Measurements from ENCODE around the gene SGMS2.

The SGMS2 gene

DNA sequence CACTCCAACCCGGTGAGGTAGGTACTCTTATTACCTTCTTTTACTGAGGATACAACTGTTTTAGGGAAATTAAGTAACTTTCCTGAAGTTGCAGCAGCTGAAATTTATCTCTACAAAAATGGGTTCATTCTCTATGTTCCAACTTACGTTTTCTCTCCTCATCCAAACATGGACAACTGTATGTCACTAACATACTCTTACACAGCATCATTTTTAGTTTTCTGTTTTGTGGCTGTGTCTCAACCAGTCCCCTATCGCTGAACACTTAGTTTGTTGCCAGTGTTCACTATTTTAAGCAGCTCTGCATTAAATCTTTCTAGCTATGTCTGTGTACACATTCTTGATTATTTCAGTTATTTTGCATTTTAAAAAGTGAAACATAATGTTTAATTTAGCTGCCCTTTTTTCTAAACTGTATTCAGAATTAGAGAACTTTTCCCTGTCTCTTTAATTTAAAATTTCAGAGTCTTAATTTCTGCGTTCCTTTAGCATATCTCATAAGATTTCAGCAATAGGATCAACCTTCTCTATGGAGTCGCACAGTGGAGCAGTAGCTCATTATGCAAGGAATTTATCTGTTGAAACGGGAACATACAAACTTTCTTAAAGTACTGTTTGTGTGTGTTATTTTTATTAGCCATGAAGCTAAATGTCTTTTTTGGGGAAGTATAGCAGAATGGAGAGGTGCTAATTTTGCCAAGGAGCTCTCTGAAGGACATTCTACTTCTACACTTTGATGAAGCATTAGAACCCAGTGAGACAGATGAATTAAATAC, 3.8 kb downstream of the SGMS2 start:
- no peak for DNase-seq (ENCODE audit: low spot score)

GRCh38 chr4:107831140-107831539, 6.4 kb downstream of the SGMS2 start:
- no peak for DNase-seq (ENCODE audit: low spot score)

DNA sequence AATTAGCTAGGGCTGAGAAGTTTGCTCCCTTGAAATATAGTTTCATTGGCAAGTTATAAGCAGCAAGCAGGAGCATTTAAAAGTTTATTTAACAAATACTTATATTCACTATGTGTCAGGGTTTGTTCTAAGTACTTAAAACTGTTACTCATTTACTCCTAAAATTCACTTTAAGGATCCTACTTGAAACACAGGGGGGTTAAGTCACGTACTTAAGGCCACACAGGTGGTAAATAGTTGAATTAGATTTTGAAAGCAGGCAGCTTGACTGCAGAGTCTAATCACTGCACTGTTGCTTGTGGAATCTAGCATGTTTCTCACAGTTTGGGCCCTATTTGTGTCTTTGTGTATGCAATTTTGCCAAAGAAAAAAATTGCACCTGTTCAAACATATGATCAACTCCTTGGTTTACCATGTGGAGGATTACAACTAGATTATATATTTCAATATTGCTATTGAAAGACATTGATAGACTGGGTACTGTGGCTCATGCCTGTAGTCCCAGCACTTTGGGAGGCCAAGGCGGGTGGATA, 7.6 kb downstream of the SGMS2 start:
- DNase-seq (ENCODE audit: low spot score): no peak

DNA sequence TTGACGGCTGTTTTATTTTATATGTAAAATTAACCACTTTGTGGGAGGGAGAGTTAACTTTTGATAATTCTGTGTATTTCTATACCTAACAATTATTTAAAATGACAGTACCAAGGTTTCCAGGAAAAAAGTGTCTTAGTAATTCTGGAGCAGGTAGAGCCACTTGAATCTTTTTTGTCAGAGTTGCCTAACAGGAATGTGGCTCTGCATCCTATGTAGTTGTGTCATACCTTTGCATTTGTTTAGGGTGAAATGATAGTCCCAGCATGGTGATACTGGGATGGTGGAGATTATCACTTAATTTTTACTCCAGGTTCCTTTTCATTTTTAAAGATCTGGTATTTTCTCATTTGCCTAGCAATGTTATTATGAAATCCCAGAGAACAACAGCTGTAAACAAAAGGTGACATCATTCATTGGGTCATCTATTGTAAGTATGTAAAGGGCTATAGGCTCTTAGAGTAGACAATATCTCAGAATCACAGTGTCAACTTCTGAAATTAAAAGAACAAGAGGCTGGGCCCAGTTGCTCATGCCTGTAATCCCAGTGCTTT, 9.6 kb downstream of the SGMS2 start:
- DNase-seq (ENCODE audit: low spot score): no peak

DNA sequence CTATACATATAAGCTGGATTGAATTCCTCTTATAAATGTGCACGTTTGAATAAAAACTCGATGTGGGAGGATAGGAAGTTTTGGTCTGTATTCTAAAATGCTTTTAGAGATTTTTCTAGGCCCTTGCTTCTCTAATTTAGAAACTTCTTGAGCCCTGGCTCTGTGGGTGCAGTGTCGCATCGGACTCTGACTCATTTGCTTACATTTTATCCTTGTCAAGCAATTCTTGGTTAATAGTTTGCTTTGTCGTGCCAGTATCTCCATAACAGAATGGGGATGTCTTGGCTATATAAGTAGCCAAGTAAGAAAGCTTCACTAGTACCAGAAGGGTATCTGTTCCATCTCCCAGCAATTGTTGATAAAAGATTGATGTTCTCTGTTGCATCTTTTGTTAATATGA, 10.7 kb downstream of the SGMS2 start:
- DNase-seq (ENCODE audit: low spot score): no peak

DNA sequence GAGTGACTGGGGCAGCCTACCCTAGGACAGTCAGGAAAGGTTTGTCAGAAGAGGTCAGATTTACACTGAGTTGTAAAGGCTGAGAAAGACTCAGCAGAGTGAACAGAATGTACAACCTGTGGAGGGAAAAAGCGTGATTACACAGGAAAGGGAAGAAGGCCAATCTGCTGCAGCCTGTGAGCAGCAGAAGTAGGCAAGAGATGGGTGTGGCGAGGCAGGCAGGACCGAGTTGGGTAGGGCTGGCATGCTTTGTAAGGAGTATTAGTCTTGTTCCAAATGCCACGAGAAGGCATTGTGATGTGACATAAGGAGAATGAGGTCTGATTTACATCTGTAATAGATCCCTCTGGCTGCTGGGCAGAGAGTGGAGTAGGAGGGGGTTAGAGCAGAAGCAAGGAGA, 12.6 kb downstream of the SGMS2 start:
- DNase-seq (ENCODE audit: low spot score): no peak

DNA sequence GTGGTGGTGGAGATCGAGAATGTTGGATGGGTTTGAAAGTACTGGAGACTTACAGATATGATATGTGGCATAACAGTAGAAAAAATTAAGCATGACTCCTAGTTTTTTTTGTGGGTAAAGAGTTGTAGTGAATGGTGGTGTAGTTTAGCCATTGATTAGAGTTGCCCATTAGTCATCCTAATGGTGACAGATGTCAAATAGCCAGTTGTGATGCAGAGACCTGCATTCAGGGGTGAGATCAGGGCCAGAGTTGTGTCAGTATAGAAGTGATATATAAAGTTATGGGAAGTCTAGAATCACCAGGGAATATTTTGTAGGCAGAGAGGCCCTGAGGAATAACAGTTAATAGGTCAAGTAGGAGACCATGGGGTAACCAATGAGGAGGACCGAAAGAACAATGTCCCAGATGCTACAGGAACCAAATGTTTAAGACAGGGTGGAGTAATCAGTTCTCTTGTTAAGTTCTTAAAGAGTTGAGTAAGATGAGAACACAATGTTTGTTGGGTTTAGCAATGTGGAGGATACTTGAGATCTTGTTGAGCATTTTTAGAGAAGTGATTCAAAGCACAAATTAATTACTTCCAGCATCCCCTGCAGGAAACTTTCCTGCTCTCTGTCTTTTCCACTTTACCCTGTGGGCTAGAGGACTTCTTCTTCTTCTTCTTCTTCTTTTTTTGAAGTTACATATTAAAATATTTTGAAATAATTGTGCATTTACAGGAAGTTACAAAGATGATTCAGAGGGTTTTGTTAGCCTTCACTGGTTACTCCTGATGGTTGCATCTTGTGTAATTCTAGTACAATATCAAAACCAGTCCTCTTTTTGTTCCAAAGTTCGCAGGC, 13.3 kb downstream of the SGMS2 start:
- no peak for DNase-seq (ENCODE audit: low spot score)

- DNase-seq (ENCODE audit: low spot score): no peak
Observed at GRCh38 chr4:107838861-107839565, 14.3 kb downstream of the SGMS2 start.

- DNase-seq (ENCODE audit: low spot score): no peak
Observed at GRCh38 chr4:107843391-107843790, 18.7 kb downstream of the SGMS2 start.

- no peak for DNase-seq (ENCODE audit: low spot score)
Observed at GRCh38 chr4:107845681-107846080, 20.9 kb downstream of the SGMS2 start.

- no peak for DNase-seq (ENCODE audit: low spot score)
Observed at GRCh38 chr4:107850438-107850837, 25.7 kb downstream of the SGMS2 start.

DNA sequence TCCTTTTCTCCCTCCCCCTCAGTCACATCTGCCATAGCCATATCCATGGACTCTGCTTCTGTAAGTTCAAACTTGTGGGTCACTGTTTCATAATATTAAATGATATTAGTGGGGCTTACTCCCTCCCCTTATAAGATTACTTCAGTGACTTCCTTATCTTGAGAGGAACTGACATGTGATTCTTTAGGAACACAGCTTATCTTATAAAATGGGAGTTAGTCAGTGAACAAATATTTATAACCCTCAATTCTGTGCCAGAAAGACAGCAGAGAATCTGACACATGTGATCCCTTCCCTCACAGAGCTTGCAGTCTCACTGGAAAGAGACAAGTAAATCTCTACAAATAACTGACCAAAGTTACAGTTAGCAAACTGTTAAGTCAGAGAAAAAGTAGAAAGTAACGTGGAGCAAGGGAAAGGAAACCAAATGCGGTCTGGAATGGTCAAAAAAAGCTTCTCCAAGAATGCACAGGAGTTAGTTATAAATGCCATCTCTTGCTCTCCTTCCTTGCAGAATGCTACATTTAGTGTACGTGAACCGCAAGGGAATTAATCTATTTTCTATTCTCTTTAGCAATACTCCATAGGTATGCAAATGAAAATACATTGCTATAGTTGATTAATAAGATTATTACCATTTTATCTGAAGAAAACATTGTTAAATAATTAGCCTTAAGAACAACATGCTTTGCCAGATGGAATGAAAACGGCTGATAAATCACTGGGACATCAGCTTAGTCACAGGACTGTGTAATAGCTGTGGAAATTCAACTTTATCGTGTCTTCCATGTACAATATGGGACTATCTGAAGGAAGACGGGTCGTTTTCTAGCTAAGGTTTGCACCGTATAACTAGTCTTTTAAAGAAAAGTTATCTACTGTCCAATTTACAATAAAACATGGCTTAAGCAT, 29.0 kb downstream of the SGMS2 start:
- no peak for DNase-seq (ENCODE audit: low spot score)

GRCh38 chr4:107854356-107855022, 29.8 kb downstream of the SGMS2 start:
- no peak for DNase-seq (ENCODE audit: low spot score)

- no peak for DNase-seq (ENCODE audit: low spot score)
Observed at GRCh38 chr4:107855723-107856122, 31.0 kb downstream of the SGMS2 start.

DNA sequence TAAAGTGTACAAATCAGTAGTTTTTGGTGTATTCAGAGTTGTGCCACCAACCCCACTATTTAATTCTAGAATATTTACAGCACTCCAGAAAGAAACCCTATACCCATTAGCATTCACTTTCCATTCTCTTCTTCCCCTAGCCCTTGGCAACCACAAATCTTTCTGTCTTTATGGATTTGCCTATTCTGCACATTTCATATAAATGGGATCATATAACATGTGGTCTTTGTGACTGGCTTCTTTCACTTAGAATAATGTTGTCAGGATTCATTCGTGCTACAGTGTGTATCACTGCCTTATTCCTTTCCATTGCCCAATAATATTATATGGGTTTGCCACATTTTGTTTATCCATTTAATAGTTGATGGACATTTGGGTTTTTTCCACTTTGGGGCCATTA, 32.2 kb downstream of the SGMS2 start:
- no peak for DNase-seq (ENCODE audit: low spot score)

GRCh38 chr4:107857741-107858140, 33.0 kb downstream of the SGMS2 start:
- DNase-seq (ENCODE audit: low spot score): no peak

- DNase-seq (ENCODE audit: low spot score): peak; percentile 12
Observed at GRCh38 chr4:107858158-107858742, 33.5 kb downstream of the SGMS2 start.

- DNase-seq (ENCODE audit: low spot score): no peak
Observed at GRCh38 chr4:107862658-107863057, 37.9 kb downstream of the SGMS2 start.

GRCh38 chr4:107863416-107863815, 38.7 kb downstream of the SGMS2 start:
- DNase-seq (ENCODE audit: low spot score): no peak

- peak; percentile 5 for DNase-seq (ENCODE audit: low spot score)
Observed at GRCh38 chr4:107863850-107864371, 39.2 kb downstream of the SGMS2 start.
